GM23248 (cell line): ENCODE measurements around the gene SLC12A1.

ENCODE experiments used
- EZH2 ChIP-seq: fragments of 200-600 bp; sonication (generic); IDR thresholded peaks from 2 replicates; pipeline ENCODE4 v1.6.1; 2018; ENCODE audit warnings: antibody characterized with exemption, mild to moderate bottlenecking; ENCODE audit not compliant: insufficient read depth, poor library complexity, severe bottlenecking
- EZH2phosphoT487 ChIP-seq: fragments of 200-600 bp; sonication (generic); IDR thresholded peaks from 2 replicates; pipeline ENCODE4 v1.6.1; 2018; ENCODE audit warnings: antibody characterized with exemption, moderate library complexity, mild to moderate bottlenecking, low read depth; ENCODE audit not compliant: insufficient read depth

DNA sequence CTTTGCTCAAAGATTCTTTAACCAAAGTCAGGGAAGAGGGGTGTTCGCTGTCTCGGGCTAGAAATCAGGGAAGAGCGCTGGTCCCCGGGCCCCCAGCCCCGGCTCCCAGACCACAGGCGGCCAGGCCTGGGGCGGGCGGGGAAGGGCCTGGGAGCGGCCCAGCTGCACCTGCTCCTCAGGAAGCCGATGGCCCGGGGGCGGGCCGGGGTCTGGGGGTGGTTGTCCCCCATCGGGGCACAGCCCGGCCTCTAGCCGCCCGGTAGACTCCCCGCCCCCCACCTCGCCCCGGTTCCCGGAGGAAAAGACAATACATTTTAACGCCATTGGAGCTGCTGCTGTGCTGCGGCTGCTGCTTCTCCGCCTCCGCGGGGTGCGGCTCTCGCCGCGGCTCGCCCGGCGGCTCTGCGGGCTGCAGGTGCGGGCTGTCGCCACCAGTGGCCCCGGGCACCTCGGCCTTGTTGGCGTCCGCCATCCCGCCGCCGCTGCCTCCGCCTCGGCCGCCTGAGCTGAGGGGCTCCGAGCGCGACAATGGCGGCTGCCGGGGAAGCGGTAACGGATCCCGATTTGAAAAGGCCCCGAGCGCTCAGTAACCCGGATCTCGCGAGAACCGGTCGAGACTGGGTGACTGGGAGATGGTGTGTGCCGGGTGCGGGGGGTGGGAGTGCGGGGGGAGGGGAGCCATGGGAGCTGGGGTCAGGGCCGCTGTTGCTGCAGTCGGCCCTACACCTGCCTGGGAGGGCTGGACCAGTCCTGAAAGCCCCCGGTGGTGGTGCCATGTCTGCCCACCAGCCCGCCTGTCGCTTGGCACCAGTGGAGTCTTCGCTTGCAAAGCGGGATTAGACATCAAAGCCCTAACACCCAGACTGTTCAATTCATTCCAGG is 28.1 kb upstream of the SLC12A1 start, which contains the start of gene MYEF2:
- TF ChIP-seq EZH2, result no peak
- TF ChIP-seq EZH2phosphoT487, result no peak
